Activated CD4-positive, alpha-beta T cell treated with anti-CD3 and anti-CD28 coated beads, Interleukin-10, Interleukin-2, amounts not matched to agents 100 ng/mL and 50 ng/mL, durations not matched to agents 16 hours and 8 hours (primary cell): Measurements from ENCODE around the gene RENBP.

Source experiments
- DNase-seq: peaks from one replicate; pipeline ENCODE4 v3.0.0-alpha.2; 2020

RENBP gene

DNA sequence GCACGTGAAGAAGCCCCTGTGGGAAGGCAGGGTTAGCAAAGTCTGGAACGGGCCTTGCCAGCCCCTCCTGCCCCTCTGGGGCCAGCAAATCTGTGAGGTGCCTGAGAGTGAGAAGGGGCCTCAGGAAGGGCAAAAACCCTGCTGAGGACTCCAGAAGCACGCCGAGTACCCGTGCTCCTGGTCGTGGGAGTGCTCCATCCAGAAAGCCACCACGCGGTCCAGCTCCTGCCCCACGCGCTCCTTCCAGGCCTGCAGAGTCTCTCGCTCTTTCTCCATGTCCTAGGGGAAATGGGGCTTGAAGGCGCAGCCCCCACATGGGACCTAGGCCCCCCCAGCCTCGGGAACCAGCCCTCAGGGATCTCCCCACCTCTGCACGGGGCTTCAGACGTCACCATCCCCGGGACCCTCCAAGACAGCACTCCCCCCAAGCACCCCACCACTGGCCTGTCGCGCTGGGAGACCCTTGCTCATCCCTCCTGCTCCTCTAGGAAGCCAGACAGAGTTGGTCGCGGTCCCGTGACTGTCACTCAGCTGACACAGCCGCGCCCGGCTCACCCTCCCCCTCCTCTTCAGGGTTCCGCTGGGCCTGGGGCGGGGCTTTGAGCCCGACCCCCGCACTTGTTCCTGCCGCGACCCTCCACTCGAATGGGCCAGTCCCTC lies at the start of gene RENBP:
TSS of gene RENBP (minus strand) at position 504 of the 660 bp plus-strand sequence. CDS start at position 471, 33 bp downstream.
- DNase-seq, result peak; percentile 55

DNA sequence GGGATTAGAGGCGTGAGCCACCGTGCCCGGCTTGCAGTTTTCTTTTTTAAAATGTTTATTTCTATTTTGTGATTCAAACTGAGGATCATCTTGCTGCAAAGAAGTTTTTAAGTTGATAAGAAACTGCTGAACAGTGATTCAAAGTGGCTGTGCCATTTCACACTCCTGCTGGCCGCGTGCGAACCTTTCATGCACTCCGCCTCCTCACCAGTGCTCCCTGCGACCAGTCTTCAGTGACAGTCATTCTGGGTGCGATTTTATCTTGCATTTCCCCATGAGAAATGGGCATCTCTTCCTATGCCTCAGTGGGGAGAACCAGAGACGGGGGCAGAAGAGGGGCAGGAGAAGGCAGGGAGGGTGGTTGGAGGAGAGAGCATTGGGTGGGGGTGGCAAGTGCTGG lies 49.5 kb upstream of the RENBP start:
- no peak for DNase-seq

DNA sequence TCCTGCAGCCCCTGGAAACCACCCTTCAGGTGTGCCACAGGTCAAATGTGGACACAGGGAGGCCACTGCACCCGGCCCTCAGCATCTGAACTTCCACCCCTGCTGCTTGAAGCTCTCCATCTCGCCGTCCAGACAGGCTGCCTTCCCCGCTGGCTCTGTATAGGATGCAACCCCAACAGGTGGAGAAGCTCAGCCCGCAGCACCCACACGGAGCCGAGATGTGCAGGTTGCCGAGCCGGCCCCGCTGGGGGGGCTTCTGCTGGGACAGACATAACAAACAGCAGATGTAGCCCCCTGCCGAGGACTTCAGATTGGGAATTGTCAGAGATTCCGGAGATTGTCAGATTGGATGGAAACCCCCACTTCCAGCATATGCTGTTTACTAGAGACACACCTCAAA lies 48.6 kb upstream of the RENBP start:
- DNase-seq, result no peak

DNA sequence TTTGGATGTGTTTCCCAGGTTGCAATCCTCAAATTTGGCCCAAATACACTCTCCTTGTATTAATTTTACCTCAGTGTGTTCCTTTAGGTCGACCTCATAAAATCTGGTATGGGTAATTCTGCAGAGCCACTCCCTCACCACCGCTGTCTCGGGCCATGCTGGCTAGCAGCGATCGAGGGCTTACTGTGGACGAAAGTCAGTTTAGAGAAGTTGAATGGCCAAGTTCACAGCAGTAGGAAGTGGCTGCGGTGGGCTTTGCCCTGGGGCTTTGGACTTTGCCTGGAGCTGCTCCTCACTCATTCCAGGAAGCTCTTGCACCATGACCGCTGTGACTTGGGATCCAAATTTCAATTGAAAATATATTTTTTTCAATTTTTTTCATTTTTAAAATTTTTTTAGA lies 47.7 kb upstream of the RENBP start:
- DNase-seq, result no peak

DNA sequence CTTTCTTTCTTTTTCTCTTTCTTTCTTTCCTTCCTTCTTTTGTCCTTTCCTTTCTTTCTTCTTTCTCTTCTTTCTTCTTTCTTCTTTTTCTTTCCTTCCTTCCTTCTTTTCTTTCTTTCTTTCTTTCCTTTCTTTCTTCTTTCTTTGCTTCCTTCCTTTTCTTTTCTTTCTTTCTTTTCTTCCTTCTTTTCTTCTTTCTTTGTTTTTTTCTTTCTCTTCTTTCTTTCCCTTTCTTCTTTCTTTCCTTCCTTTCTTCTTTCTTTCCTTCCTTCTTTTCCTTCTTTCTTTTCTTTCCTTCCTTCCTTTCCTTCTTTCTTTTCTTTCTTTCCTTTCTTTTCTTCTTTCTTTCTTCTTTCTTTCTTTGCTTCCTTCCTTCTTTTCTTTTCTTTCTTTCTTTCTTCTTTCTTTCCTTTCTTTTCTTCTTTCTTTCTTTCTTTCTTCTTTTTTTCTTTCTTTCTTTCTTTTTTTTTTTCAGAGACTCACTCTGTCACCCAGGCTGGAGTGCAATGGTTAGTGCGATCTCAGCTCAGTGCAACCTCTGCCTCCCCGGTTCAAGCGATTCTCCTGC lies 46.7 kb upstream of the RENBP start:
- DNase-seq, result no peak

DNA sequence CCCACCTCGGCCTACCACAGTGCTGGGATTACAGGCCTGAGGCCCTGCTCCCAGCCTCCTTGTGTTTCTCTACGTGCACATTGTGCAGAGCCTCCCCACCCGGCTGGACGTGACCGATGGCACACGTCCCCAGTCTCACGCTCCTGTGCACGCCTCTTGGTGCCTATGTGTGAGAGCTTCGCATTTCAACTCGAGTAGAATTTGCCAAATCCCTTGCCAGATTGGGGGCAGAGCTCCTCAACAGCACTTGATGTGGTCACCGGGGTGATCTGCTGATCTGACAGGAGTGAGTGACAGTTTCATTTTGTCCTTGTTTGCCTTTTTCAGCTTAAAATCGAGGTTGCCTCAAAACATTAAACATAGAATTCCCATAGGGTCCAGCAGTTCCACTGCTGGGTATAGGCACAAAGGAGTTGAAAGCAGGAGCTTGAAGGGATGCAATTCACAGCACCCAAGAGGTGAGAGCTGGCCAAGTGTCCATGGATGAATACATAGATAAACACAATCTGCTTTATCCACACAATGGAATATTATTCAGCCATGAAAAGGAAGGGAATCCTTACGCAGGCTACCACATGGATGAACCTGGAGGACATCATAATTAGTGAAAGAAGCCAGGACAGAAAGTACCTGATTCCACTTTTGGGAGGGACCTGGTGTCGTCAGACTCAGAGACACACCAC lies 45.7 kb upstream of the RENBP start:
- DNase-seq, result no peak

DNA sequence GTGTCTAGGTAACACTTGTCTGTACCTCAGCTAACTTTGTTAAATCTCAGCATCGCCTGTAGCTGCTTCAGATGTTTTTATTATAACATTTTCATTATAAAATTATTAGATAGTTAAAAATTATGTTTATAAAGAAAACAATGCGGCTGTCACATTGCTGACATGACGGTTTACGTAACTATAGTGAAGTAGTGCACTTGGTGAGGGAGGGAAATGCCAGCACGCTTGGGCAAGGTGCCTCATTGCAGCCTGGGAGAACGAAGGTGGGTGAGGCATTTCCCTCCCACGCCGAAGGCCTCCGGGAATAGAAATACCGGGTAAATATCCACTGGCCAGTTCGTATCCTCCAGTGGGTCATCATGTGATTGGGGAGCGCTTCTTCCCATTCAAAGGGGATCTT lies 44.0 kb upstream of the RENBP start:
- DNase-seq, result no peak

DNA sequence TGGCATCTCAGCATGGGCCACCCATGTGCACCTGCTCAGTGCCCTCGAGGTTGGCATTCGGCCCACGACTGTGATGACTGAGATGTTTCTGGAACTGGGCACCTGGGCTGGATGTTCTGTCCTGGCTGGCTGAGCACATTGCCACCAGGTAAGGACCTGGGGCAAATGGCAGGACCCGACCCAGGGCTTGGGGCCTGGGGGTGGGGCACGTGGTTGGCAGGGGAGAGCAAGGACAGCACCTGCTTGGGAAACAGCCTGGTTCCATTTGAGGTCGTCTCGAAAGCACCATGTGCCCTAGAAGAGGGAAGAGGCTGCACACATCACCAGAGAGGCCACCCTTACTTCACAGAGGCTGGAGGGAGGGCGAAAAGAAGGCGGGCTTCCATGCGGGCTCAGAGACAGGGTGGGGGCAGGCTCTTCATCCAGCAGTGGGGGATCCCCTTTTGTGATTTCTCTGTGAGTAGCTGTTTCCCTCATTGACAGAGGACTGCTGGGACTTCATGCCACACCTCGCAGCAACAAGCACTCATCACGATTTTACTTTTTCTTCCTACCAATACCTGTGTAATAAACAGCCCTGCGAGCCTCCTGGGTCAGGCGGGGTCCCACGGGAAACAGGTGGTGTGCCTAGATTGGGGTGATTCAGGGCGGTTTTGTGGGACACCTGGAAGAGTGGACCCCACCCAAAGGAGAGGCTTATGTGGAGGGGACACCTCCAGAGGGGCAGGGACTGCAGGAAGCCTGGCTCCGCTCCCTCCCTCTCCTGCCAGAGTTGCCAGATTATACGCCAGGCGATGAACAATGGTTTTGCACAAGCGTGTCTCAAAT lies 40.1 kb upstream of the RENBP start:
- peak; percentile 65 for DNase-seq

DNA sequence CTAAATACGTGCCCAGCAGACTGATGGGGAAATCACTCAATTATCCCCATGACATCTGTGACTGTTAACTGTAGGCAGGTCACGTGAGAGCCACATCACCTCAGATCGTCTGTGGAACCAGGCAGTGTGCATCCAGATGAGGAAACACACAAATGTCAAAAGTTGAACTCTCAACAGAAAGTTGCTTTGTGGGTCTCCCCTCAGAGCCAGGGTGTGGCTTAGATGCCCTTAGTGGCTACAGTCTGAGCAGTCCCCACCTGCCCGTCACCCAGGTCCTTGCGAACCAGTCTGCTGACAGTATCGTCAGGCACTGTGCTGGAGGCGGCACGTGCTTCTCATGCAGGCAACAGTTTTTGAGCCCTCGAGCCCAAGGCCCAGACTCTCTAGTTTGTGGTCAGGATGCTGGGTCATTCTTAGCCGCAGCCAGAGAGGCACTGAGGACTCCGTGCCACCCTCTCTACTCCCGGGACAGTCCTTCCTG lies 38.9 kb upstream of the RENBP start:
- DNase-seq, result no peak

DNA sequence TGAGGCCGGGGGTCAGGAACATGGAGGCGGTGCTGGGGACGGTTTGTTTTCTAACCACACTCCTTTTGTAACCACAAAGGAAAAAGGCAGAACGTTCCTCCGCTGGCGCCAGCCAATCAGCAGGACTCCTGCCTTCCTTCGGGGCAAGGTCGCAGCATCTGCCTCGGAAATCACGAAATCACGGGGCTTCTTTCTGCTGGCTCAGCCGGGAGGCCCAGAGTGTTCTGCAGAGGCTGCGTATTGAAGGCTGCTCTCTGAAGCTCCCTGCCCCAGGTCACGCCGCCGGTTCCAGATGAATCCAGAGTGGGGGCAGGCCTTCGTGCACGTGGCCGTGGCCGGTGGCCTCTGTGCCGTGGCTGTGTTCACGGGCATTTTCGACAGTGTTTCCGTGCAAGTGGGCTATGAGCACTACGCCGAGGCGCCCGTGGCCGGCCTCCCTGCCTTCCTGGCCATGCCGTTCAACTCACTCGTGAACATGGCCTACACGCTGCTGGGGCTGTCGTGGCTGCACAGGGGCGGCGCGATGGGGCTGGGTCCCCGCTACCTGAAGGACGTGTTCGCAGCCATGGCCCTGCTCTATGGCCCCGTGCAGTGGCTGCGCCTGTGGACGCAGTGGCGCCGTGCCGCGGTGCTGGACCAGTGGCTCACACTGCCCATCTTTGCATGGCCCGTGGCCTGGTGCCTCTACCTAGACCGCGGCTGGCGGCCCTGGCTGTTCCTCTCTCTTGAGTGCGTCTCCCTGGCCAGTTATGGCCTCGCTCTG lies 37.5 kb upstream of the RENBP start:
- peak; percentile 92 for DNase-seq

DNA sequence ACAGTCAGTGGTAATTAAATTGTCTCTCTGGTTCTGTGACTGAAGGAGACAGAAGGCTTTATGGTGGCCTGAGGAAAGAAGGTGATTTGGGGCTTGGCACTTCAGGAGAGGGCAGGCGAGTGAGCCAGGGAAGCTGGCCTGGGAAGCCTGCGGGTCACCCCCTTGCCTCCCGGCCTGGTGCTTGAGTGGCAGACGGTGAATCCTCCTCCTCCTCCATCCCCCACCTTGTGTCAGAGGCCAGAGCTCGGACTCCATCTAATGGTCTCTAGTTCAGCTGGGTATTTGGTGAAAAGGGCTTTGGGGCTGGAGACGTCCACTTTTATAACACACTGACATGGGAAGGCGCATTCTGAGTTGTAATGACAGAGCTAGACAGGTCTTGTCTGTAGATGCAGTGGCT lies 36.8 kb upstream of the RENBP start:
- no peak for DNase-seq

DNA sequence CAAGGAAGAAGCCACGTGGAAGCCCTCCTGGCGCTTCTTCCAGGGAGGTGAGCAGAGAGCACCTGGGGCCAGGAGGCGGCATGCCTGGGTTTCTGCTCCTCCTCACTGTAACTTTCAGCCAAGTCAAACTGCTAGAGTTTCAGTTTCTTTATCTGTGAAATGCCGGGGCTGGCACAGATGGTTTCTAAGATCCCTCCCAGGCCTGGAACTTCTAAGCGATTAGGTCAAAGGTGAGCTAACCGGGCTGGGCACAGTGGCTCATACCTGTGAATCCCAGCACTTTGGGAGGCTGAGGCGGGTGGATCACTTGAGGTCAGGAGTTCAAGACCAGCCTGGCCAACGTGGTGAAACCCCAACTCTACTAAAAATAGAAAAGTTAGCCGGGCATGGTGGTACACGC lies 36.0 kb upstream of the RENBP start:
- peak; percentile 47 for DNase-seq

DNA sequence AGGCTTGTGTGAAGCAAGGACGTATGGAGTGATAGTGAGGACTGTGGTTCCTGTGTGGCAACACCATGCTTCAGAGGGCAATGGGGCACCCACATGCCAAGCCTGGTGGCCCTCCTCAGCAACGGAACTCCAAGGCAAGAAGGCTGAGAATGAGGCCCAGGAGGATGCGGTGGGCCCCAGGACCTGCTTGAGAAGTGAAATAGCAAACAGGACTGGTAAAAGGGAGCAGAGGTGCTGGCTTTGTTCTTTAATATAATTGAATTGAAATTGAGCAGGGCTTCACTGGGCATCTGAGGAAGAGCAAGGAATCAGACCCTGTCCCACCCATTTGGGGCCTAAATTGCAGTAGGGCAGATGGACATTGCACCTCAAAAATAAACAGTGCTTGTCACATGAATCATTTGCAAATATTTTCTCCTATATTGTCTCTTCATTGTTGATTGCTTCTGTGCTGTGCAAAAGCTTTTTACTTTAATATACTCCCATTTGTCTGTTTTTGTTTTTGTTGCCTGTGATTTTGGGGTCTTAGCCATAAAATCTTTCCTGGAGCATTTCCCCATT lies 30.4 kb upstream of the RENBP start:
- no peak for DNase-seq

DNA sequence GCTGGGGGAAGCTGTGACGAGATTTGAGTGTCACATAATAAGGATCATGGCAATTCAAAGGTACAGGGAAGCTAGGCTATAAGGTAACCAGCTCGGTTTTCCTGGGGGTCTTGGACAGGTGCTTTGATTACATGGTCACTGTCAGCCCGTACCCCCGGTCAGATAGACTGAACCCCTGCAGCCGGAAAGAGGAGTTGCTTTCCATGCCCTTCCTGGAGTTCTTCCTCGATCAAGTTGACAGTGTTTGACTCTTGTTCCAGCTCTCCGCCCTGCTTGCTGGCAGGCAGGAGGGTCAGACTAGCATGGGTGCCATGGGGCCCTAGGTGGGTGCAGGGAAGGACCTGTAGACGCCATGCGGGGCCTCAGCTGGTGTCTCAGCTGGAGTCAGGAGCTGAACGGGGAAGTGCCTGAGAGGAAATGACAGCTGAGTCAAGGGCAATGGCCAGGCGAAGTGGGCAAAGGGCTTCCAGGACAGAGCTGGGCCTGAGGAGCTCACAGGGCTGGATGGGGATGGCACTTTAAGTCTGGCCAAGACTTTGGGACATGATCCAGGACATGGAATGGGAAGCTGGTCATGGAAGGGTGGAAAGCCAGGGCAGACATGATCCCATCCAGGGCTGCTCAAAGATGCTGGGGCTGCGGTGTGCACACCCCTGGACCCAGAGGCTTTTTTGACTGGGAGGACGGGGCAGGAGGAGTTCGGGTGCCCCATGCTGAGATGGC lies 29.7 kb upstream of the RENBP start:
- DNase-seq, result peak; percentile 28

DNA sequence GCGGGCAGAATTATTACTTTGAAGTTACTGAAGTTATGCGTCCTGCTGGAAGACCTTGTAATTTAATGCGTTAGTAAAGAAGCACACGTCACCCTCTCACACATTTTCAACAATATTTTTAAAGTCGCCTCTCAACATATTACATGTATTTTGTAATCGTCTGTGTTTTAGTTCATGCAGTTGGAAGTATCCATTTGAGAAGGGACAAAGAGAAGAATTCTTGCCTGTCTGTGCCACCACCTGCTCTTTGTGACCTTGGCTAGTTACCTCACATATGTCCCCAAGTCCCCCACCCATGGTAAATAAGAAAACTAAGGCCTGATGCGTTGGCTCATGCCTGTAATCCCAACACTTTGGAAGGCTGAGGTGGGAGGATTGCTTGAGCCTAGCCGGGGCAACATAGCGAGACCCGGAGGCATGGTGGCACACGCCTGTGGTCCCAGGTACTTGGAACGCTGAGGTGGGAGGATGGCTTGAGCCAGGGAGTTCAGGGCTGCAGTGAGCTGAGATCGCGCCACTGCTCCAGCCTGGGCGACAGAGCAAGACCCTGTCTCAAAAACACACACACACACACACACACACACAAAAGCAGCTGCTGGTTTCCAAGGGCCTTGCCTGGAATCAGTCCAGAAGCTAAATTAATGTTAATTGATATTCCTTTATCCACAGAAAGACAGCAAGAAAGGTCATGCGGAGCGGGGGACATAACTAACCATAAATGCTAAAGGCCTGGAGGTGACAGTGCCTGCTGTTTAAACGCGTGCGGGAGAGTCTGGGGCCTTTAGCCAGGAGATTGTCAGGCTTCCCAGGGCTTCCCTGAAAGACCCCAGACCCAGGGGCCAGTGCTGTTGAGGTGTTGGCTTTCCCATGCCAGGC lies 28.9 kb upstream of the RENBP start:
- DNase-seq, result no peak

DNA sequence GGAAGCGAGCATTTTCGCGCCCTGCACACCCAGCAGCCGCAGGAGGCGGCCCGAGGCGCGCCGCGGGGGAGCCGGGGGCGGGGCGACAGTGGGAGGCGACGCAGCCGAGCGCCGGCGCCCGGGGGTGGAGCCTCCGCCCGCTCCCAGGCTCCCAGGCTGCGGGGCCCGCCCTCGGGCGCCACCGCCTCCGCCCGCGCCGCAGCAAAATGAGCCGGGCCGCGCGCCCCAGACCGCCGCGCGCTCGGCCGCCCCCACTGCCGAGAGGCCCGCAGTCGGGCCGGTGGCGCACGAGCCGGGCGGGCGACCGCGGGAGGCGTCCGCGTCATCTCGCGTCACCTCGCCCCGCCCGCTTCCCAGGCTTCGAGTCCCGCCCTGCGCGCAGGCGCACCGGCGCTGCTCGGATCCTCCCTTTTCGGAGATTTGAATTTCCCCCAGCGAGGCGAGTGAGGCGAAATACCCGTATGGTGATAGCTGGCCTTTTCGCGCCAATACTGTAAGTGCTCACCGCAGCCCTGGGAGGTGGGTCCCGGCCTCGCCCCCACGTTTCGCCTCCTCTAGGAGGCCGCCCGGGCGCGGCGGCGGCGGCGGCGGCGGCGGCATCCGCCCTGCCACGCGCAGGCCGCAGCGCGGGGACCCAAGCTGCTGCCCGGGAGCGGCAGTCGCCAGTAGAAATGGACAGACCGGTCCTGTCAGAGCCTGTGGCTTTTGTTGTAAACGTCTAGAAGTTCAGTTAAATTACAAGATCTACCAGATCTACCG lies 28.1 kb upstream of the RENBP start, which contains the start of gene TMEM187:
TSS of gene TMEM187 (plus strand) at position 387 of the 759 bp plus-strand sequence. CDS start 9,309 bp downstream, outside the sequence.
- DNase-seq, result peak; percentile 96

DNA sequence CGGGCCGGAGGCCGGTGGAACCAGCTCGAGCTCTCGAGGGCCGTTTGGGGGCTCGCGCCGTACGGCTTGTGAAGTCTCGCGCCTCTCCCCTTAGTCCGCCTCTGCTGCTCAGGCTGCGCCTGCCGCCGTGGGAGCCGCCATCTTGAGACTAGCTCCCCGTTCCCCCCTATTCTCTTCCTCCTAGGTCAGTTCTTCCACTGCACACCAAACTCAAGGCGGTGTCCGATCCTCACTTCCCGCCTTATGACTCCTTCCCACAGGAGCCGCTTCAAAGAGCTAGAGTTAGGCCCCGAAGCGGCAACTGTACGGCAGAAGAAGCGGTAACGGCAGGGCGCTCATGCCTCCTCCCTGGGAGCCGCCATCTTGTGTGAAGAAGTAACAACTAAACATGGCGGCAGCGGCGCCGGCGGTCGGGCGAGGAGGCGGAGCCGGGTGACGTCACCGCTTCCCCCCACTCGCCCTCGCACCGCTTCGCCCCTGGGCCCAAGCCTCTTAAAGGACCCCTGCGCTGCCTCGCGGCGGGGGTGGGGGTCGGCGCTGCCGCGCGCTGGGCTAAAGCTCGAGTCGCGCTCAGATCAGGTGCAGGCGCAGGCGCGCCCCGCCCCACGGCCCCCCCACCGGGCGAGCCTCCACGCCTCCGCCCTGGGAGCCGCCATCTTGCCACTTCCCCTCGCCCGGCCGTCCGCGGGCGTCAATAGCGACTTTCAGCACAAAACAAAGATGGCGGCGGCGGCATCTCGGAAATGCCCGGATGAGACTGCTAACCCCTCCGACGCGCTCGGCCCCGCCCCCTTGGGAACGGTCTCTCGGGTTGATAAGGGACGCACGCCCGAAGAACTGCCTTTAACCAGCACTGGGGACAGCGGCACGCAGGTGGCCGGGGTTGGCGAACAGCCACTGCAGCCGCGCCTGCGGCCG lies 27.3 kb upstream of the RENBP start, which contains the start of gene HCFC1:
TSS of gene HCFC1 (minus strand) at position 369 of the 918 bp plus-strand sequence. CDS start 978 bp downstream, outside the sequence.
- DNase-seq, result peak; percentile 96

DNA sequence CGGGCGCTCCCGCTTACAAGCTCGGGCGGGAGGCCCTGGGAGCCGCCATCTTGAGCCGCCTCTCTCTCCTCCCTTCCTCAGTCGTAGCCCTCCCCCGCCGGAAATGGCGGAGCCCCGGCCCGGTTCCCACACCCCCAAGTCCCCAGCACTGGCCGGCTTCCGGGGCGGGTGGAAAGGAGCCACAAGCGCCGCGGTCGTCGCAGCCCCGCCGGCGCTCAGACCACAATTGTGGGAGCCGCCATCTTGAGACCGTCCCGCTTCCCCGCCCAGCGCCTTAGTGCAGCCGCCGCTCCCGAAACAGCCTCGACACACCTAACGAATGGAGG lies 26.6 kb upstream of the RENBP start:
- peak; percentile 96 for DNase-seq
